ENCODE results near the gene GABRG3. TPM values are rescaled to one million over a fixed set of nuclear protein-coding genes. Genes with fewer than 3 reads are reported as not detected.

The GABRG3 gene
- total RNA-seq, 1 experiment from 2014 or later: 0.15 TPM

DNA sequence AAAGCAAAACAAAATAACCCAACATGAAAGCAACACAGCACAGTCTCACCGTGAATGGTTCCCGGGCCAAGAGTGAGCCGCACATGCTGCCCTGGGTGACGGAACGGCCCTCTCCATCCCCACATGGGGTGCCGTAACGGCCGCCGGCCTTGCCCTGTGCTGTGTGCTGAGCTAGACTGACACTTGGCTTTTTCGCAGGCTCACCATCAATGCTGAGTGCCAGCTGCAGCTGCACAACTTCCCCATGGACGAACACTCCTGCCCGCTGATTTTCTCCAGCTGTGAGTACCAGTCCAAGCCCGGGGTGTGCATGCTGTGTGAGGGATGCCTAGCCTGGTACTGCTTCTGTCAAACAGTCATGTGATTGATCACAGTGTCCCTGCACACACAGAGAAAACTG, 357.6 kb downstream of the GABRG3 start:
- Histone ChIP-seq H3K27ac (ENCODE audit: insufficient read length, low read depth, low read length) (no peak overlapping the region), H3K4me1 (ENCODE audit: insufficient read depth, low read length) (no peaks in the 10 kb centered on the region), H3K9me3 (ENCODE audit: control insufficient read depth, low read depth, low read length) (no peaks in the 10 kb centered on the region), H3K4ac (ENCODE audit: low read depth, low read length) (no peak overlapping the region), H3K18ac (ENCODE audit: insufficient read length, low read depth, low read length) (no peak overlapping the region), H4K5ac (ENCODE audit: insufficient read length, low read depth, low read length) (no peak overlapping the region), H3K23me2 (ENCODE audit: insufficient read length, low read depth, low read length, poor library complexity, severe bottlenecking) (no peaks in the 10 kb centered on the region), H3K23ac (ENCODE audit: insufficient read length, low read depth, low read length) (no peak overlapping the region), H3K27me3 (ENCODE audit: insufficient read depth, low read length) (no peaks in the 10 kb centered on the region), H3K79me1 (ENCODE audit: insufficient read depth, low read depth, low read length, poor library complexity, severe bottlenecking) (no peaks in the 10 kb centered on the region), H2BK12ac (ENCODE audit: insufficient read length, low read depth, low read length) (no peak overlapping the region), H2BK120ac (ENCODE audit: low read depth, low read length, poor library complexity, severe bottlenecking) (no peak overlapping the region), H2BK5ac (ENCODE audit: insufficient read length, low read length) (no peak overlapping the region), H2AK5ac (ENCODE audit: insufficient read length, low read length) (no peak overlapping the region), H2AFZ (ENCODE audit: low read length) (no peak overlapping the region), H3K14ac (ENCODE audit: insufficient read depth, low read length) (no peak overlapping the region), H4K91ac (ENCODE audit: insufficient read length, low read depth, low read length) (no peak overlapping the region), H2BK15ac (ENCODE audit: low read depth, low read length) (no peak overlapping the region), H2BK20ac (ENCODE audit: low read depth, low read length, poor library complexity, severe bottlenecking) (no peak overlapping the region), H3K9ac (ENCODE audit: extremely low read depth, insufficient read length, low read length) (no peak overlapping the region), H3T11ph (ENCODE audit: low read length) (no peak overlapping the region), H4K8ac (replicated peaks; ENCODE audit: insufficient read length, low read depth, low read length) (no peak overlapping the region), H4K20me1 (ENCODE audit: control insufficient read depth, insufficient read depth, insufficient read length) (no peaks in the 10 kb centered on the region), H3K56ac (ENCODE audit: insufficient read length, low read depth, low read length) (no peak overlapping the region), H3K79me2 (ENCODE audit: insufficient read depth, low read length) (no peaks in the 10 kb centered on the region), H3K4me2 (ENCODE audit: insufficient read depth, insufficient read length, low read length) (no peak overlapping the region)
- Mint-ChIP-seq H3K27me3 (ENCODE audit: low read depth) (no peaks in the 10 kb centered on the region), H3K36me3 (ENCODE audit: insufficient read depth in 1 of 3, low read depth in 3 of 3) (no peaks in the 10 kb centered on the region), H3K4me1 (peaks cover 7 to 11% of the 10 kb centered on the region in 2 experiments), H3K4me3 (no peak overlapping the region), H3K27ac (no peak overlapping the region), H3K9me3 (no peaks in the 10 kb centered on the region)
- WGBS (ENCODE audit: extremely low coverage, insufficient read length, low lambda C conversion rate): no CpG with 5 or more reads among the region's 13 CpGs
- DNase-seq: no peak
- TF ChIP-seq, protein P1, sequence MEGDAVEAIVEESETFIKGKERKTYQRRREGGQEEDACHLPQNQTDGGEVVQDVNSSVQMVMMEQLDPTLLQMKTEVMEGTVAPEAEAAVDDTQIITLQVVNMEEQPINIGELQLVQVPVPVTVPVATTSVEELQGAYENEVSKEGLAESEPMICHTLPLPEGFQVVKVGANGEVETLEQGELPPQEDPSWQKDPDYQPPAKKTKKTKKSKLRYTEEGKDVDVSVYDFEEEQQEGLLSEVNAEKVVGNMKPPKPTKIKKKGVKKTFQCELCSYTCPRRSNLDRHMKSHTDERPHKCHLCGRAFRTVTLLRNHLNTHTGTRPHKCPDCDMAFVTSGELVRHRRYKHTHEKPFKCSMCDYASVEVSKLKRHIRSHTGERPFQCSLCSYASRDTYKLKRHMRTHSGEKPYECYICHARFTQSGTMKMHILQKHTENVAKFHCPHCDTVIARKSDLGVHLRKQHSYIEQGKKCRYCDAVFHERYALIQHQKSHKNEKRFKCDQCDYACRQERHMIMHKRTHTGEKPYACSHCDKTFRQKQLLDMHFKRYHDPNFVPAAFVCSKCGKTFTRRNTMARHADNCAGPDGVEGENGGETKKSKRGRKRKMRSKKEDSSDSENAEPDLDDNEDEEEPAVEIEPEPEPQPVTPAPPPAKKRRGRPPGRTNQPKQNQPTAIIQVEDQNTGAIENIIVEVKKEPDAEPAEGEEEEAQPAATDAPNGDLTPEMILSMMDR (conservative IDR thresholded peaks at IDR 0.05): no peak
